ENCODE data around the gene XRCC1. TPM values are rescaled to one million over a fixed set of nuclear protein-coding genes. Genes with fewer than 3 reads are reported as not detected.

XRCC1 gene
- total and polyA plus RNA-seq, 2 experiments from 2014 or later = 35.3 to 49.5 TPM

DNA sequence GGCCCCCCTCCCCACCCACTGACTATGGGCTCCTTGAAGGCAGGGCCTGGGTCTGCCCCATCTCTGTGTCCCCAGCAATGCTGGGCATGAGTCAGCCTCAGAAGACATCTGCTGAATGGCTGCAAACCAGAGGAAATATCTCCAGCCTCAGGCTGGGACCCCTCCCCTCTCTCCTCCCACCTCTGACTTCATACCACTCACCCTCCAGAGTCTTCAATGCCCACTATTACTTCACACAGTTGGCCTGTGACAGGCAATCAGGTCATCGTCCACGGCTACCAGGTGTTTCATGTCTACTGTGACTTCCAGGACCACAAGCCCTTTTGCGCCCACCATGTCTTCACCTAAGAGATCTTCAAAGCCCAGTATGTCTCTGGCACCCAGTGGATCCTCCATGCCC is 36.5 kb upstream of the XRCC1 start, which contains the start of gene SRRM5:
TSS of gene SRRM5 (plus strand) at position 301 of the 400 bp plus-strand sequence. CDS start at position 335, 34 bp downstream.
- Histone ChIP-seq H3K9me2 (ENCODE audit: insufficient read depth) (no peaks in the 10 kb centered on the region), H3K79me2 (replicated peaks; ENCODE audit: insufficient read depth) (peaks cover 7% of the 10 kb centered on the region; the same call in 1 of the 2 replicates)
- peaks cover 36% of the 10 kb centered on the region for H3K36me3 Mint-ChIP-seq (ENCODE audit: low read depth)

DNA sequence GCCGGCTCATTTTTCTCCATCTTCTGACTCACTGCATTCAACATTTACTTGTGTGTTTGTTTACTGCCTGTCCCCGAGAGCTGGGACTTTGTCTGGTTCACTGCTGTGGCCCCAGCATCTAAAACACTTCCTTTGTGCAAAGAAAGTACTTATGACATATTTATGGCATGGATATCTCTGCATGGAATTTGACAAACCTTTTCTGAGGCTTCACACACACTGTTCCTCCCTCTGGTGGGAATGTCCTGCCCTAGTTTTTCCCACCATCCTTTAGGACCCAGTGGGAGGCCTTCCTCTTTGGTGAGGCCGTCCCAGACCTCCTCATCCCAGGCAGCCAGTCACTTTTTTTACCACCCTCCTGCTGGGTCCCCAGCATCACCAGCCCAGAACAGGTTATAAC is 35.2 kb upstream of the XRCC1 start:
- no peak for DNase-seq (ENCODE audit: low spot score)
- H3K4me1 Mint-ChIP-seq = peaks cover 9% of the 10 kb centered on the region
- Histone ChIP-seq H3K36me3 (ENCODE audit: insufficient read depth) (no peaks in the 10 kb centered on the region), H3K4me2 (no peak overlapping the region), H3K9me2 (ENCODE audit: insufficient read depth) (no peaks in the 10 kb centered on the region), H3K4me1 (ENCODE audit: insufficient read depth) (no peaks in the 10 kb centered on the region), H3K4me3 (no peak overlapping the region), H3F3A (replicated peaks; ENCODE audit: low read depth) (no peaks in the 10 kb centered on the region), H3K27ac (ENCODE audit: low read depth) (no peak overlapping the region), H3K27me3 (ENCODE audit: insufficient read depth) (no peaks in the 10 kb centered on the region), H3K79me2 (replicated peaks; ENCODE audit: insufficient read depth) (peaks cover 6% of the 10 kb centered on the region; the same call in 1 of the 2 replicates), H2AFZ (no peak overlapping the region), H4K20me1 (replicated peaks; ENCODE audit: insufficient read depth) (no peaks in the 10 kb centered on the region; the same call in 1 of the 2 replicates)
- H3K9me3 Mint-ChIP-seq = peaks cover 11% of the 10 kb centered on the region
- no peak overlapping the region for H3K27ac Mint-ChIP-seq
- H3K27me3 Mint-ChIP-seq (ENCODE audit: insufficient read depth, low read depth, poor library complexity) = peaks cover 18% of the 10 kb centered on the region
- H3K36me3 Mint-ChIP-seq (ENCODE audit: low read depth) = peaks cover 36% of the 10 kb centered on the region
- no peak; the same call in 2 of the 3 replicates for ATAC-seq
- H3K4me3 Mint-ChIP-seq = no peak overlapping the region; the same call in 2 of the 3 replicates
- TF ChIP-seq NANOG (IDR thresholded peaks at IDR 0.05; ENCODE audit: borderline replicate concordance) (no peak), CREB1 (CRISPR knock-in tag; IDR thresholded peaks at IDR 0.05; ENCODE audit: low read depth) (no peak), POLR2AphosphoS5 (IDR thresholded peaks at IDR 0.05; ENCODE audit: low read depth) (no peak), EZH2 (IDR thresholded peaks at IDR 0.05; ENCODE audit: low read depth, unreplicated experiment) (no peak), JUNB (IDR thresholded peaks at IDR 0.05; ENCODE audit: unreplicated experiment) (no peak), ZNF114 (CRISPR knock-in tag; IDR thresholded peaks at IDR 0.05) (no peak), STAT1 (IDR thresholded peaks at IDR 0.05; ENCODE audit: unreplicated experiment) (no peak)
- TF ChIP-seq, protein P1, sequence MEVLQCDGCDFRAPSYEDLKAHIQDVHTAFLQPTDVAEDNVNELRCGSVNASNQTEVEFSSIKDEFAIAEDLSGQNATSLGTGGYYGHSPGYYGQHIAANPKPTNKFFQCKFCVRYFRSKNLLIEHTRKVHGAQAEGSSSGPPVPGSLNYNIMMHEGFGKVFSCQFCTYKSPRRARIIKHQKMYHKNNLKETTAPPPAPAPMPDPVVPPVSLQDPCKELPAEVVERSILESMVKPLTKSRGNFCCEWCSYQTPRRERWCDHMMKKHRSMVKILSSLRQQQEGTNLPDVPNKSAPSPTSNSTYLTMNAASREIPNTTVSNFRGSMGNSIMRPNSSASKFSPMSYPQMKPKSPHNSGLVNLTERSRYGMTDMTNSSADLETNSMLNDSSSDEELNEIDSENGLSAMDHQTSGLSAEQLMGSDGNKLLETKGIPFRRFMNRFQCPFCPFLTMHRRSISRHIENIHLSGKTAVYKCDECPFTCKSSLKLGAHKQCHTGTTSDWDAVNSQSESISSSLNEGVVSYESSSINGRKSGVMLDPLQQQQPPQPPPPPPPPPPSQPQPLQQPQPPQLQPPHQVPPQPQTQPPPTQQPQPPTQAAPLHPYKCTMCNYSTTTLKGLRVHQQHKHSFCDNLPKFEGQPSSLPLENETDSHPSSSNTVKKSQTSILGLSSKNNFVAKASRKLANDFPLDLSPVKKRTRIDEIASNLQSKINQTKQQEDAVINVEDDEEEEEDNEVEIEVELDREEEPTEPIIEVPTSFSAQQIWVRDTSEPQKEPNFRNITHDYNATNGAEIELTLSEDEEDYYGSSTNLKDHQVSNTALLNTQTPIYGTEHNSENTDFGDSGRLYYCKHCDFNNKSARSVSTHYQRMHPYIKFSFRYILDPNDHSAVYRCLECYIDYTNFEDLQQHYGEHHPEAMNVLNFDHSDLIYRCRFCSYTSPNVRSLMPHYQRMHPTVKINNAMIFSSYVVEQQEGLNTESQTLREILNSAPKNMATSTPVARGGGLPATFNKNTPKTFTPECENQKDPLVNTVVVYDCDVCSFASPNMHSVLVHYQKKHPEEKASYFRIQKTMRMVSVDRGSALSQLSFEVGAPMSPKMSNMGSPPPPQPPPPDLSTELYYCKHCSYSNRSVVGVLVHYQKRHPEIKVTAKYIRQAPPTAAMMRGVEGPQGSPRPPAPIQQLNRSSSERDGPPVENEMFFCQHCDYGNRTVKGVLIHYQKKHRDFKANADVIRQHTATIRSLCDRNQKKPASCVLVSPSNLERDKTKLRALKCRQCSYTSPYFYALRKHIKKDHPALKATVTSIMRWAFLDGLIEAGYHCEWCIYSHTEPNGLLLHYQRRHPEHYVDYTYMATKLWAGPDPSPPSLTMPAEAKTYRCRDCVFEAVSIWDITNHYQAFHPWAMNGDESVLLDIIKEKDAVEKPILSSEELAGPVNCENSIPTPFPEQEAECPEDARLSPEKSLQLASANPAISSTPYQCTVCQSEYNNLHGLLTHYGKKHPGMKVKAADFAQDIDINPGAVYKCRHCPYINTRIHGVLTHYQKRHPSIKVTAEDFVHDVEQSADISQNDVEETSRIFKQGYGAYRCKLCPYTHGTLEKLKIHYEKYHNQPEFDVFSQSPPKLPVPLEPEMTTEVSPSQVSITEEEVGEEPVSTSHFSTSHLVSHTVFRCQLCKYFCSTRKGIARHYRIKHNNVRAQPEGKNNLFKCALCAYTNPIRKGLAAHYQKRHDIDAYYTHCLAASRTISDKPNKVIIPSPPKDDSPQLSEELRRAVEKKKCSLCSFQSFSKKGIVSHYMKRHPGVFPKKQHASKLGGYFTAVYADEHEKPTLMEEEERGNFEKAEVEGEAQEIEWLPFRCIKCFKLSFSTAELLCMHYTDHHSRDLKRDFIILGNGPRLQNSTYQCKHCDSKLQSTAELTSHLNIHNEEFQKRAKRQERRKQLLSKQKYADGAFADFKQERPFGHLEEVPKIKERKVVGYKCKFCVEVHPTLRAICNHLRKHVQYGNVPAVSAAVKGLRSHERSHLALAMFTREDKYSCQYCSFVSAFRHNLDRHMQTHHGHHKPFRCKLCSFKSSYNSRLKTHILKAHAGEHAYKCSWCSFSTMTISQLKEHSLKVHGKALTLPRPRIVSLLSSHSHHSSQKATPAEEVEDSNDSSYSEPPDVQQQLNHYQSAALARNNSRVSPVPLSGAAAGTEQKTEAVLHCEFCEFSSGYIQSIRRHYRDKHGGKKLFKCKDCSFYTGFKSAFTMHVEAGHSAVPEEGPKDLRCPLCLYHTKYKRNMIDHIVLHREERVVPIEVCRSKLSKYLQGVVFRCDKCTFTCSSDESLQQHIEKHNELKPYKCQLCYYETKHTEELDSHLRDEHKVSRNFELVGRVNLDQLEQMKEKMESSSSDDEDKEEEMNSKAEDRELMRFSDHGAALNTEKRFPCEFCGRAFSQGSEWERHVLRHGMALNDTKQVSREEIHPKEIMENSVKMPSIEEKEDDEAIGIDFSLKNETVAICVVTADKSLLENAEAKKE (CRISPR knock-in tag; IDR thresholded peaks at IDR 0.05) = no peak
- TF ChIP-seq, protein P2, sequence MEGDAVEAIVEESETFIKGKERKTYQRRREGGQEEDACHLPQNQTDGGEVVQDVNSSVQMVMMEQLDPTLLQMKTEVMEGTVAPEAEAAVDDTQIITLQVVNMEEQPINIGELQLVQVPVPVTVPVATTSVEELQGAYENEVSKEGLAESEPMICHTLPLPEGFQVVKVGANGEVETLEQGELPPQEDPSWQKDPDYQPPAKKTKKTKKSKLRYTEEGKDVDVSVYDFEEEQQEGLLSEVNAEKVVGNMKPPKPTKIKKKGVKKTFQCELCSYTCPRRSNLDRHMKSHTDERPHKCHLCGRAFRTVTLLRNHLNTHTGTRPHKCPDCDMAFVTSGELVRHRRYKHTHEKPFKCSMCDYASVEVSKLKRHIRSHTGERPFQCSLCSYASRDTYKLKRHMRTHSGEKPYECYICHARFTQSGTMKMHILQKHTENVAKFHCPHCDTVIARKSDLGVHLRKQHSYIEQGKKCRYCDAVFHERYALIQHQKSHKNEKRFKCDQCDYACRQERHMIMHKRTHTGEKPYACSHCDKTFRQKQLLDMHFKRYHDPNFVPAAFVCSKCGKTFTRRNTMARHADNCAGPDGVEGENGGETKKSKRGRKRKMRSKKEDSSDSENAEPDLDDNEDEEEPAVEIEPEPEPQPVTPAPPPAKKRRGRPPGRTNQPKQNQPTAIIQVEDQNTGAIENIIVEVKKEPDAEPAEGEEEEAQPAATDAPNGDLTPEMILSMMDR (conservative IDR thresholded peaks at IDR 0.05; ENCODE audit: low read depth in 2 of 2) = no peak
- TF ChIP-seq, protein P3, sequence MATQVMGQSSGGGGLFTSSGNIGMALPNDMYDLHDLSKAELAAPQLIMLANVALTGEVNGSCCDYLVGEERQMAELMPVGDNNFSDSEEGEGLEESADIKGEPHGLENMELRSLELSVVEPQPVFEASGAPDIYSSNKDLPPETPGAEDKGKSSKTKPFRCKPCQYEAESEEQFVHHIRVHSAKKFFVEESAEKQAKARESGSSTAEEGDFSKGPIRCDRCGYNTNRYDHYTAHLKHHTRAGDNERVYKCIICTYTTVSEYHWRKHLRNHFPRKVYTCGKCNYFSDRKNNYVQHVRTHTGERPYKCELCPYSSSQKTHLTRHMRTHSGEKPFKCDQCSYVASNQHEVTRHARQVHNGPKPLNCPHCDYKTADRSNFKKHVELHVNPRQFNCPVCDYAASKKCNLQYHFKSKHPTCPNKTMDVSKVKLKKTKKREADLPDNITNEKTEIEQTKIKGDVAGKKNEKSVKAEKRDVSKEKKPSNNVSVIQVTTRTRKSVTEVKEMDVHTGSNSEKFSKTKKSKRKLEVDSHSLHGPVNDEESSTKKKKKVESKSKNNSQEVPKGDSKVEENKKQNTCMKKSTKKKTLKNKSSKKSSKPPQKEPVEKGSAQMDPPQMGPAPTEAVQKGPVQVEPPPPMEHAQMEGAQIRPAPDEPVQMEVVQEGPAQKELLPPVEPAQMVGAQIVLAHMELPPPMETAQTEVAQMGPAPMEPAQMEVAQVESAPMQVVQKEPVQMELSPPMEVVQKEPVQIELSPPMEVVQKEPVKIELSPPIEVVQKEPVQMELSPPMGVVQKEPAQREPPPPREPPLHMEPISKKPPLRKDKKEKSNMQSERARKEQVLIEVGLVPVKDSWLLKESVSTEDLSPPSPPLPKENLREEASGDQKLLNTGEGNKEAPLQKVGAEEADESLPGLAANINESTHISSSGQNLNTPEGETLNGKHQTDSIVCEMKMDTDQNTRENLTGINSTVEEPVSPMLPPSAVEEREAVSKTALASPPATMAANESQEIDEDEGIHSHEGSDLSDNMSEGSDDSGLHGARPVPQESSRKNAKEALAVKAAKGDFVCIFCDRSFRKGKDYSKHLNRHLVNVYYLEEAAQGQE (IDR thresholded peaks at IDR 0.05; ENCODE audit: unreplicated experiment) = no peak

More for the DNA sequence above, 36.5 kb upstream of the XRCC1 start, which contains the start of gene SRRM5:
- Mint-ChIP-seq H3K9me3 (peaks cover 11% of the 10 kb centered on the region), H3K27me3 (ENCODE audit: insufficient read depth, low read depth, poor library complexity) (peaks cover 18% of the 10 kb centered on the region), H3K4me3 (no peak within 1 kb of the TSS), H3K27ac (no peak within 1 kb of the TSS), H3K4me1 (peaks cover 9% of the 10 kb centered on the region)
- Histone ChIP-seq H3K4me1 (ENCODE audit: insufficient read depth) (no peaks in the 10 kb centered on the region), H3K4me3 (no peak within 1 kb of the TSS), H3K36me3 (ENCODE audit: insufficient read depth) (no peaks in the 10 kb centered on the region), H2AFZ (no peak within 1 kb of the TSS), H4K20me1 (replicated peaks; ENCODE audit: insufficient read depth) (no peaks in the 10 kb centered on the region; the same call in 1 of the 2 replicates), H3K27ac (ENCODE audit: low read depth) (no peak within 1 kb of the TSS), H3F3A (replicated peaks; ENCODE audit: low read depth) (no peaks in the 10 kb centered on the region), H3K4me2 (no peak within 1 kb of the TSS), H3K27me3 (ENCODE audit: insufficient read depth) (no peaks in the 10 kb centered on the region)
- no peak for TF ChIP-seq EZH2phosphoT487 (IDR thresholded peaks at IDR 0.05; ENCODE audit: unreplicated experiment)
- no peak for ATAC-seq
- no peak for DNase-seq (ENCODE audit: low spot score)
